Loucy (cell line): Measurements from ENCODE around the gene OR8G5.

ENCODE experiments used
- H2AFZ ChIP-seq: fragments of 200-600 bp; sonication (generic); 2 replicates; pipeline ENCODE4 v1.6.0; 2016; ENCODE audit warnings: antibody characterized with exemption, mild to moderate bottlenecking, low read length, moderate library complexity
- H3F3A ChIP-seq: fragments of 200-600 bp; 2 replicates; pipeline ENCODE4 v1.6.0; 2016; ENCODE audit warnings: antibody characterized with exemption, low read depth, mild to moderate bottlenecking
- H3K27me3 ChIP-seq: fragments of 200-600 bp; sonication (generic); 2 replicates; pipeline ENCODE4 v1.6.1; 2014; ENCODE audit warnings: low read length, mild to moderate bottlenecking; ENCODE audit not compliant: insufficient read depth, poor library complexity, severe bottlenecking
- H3K36me3 ChIP-seq: fragments of 200-600 bp; sonication (generic); 2 replicates; pipeline ENCODE4 v1.6.1; 2016; ENCODE audit warnings: low read length; ENCODE audit not compliant: insufficient read depth
- H3K4me1 ChIP-seq: fragments of 200-600 bp; sonication (generic); 2 replicates; pipeline ENCODE4 v1.5.1; 2014; ENCODE audit warnings: low read length, mild to moderate bottlenecking; ENCODE audit not compliant: insufficient read depth, poor library complexity, severe bottlenecking
- H3K4me2 ChIP-seq: fragments of 200-600 bp; sonication (generic); 2 replicates; pipeline ENCODE4 v1.6.0; 2014; ENCODE audit warnings: antibody characterized with exemption, low read length, low read depth, mild to moderate bottlenecking; ENCODE audit not compliant: poor library complexity, severe bottlenecking
- H3K4me3 ChIP-seq: fragments of 200-600 bp; sonication (generic); 2 replicates; pipeline ENCODE4 v1.5.1; 2014; ENCODE audit warnings: low read length, mild to moderate bottlenecking, mixed read lengths; ENCODE audit not compliant: poor library complexity, severe bottlenecking
- H3K79me2 ChIP-seq: fragments of 200-600 bp; sonication (generic); 2 replicates; pipeline ENCODE4 v1.6.1; 2014; ENCODE audit warnings: low read length; ENCODE audit not compliant: insufficient read depth
- H3K9ac ChIP-seq: fragments of 200-600 bp; sonication (generic); 2 replicates; pipeline ENCODE4 v1.6.0; 2014; ENCODE audit warnings: mild to moderate bottlenecking, low read depth, low read length, moderate library complexity; ENCODE audit not compliant: poor library complexity, severe bottlenecking
- H3K9me2 ChIP-seq: fragments of 200-600 bp; sonication (generic); replicated peaks from 2 replicates; pipeline ENCODE4 v1.6.1; 2016; ENCODE audit warnings: low read depth, low read length, mixed read lengths
- H3K9me3 ChIP-seq: fragments of 200-600 bp; sonication (generic); 2 replicates; pipeline ENCODE4 v1.6.1; 2014; ENCODE audit warnings: mild to moderate bottlenecking, antibody characterized with exemption, low read length, low read depth; ENCODE audit not compliant: insufficient read depth
- H4K20me1 ChIP-seq: fragments of 200-600 bp; sonication (generic); 2 replicates; pipeline ENCODE4 v1.6.0; 2014; ENCODE audit warnings: antibody characterized with exemption, low read length, mild to moderate bottlenecking; ENCODE audit not compliant: insufficient read depth, poor library complexity, severe bottlenecking
- CTCF ChIP-seq: fragments of 200-600 bp; sonication (generic); conservative IDR thresholded peaks from 2 replicates; pipeline ENCODE4 v1.5.1; 2014; ENCODE audit warnings: mild to moderate bottlenecking, antibody characterized with exemption, low read length
- EZH2phosphoT487 ChIP-seq: fragments of 200-600 bp; IDR thresholded peaks from 2 replicates; pipeline ENCODE4 v1.6.1; 2018; ENCODE audit warnings: antibody characterized with exemption, mild to moderate bottlenecking, moderate library complexity, borderline replicate concordance

The OR8G5 gene

GRCh38 chr11:124311269-124311668 lies 55.1 kb downstream of the OR8G5 start:
- Histone ChIP-seq H3K9me3 (no peaks in the 10 kb centered on the region), H3K4me3 (no peak overlapping the region), H3K79me2 (no peaks in the 10 kb centered on the region), H4K20me1 (no peaks in the 10 kb centered on the region), H3K9me2 (no peaks in the 10 kb centered on the region), H3K27me3 (no peaks in the 10 kb centered on the region), H3F3A (no peaks in the 10 kb centered on the region), H3K4me2 (no peak overlapping the region), H3K36me3 (no peaks in the 10 kb centered on the region), H2AFZ (no peak overlapping the region), H3K4me1 (no peaks in the 10 kb centered on the region), H3K9ac (no peak overlapping the region)
- TF ChIP-seq CTCF (no peak), EZH2phosphoT487 (no peak)

- Histone ChIP-seq H3K79me2 (no peaks in the 10 kb centered on the region), H3K4me1 (no peaks in the 10 kb centered on the region), H3F3A (no peaks in the 10 kb centered on the region), H3K9ac (no peak overlapping the region), H3K4me2 (no peak overlapping the region), H3K9me2 (no peaks in the 10 kb centered on the region), H3K36me3 (no peaks in the 10 kb centered on the region), H3K9me3 (no peaks in the 10 kb centered on the region), H3K27me3 (no peaks in the 10 kb centered on the region), H4K20me1 (no peaks in the 10 kb centered on the region), H3K4me3 (no peak overlapping the region), H2AFZ (no peak overlapping the region)
- TF ChIP-seq CTCF = no peak
- no peak for TF ChIP-seq EZH2phosphoT487
Observed at GRCh38 chr11:124311670-124312069, 55.5 kb downstream of the OR8G5 start.

GRCh38 chr11:124313131-124313530 lies 57.0 kb downstream of the OR8G5 start:
- no peaks in the 10 kb centered on the region for H3F3A ChIP-seq
- no peaks in the 10 kb centered on the region for H3K9me3 ChIP-seq
- no peaks in the 10 kb centered on the region for H3K36me3 ChIP-seq
- no peaks in the 10 kb centered on the region for H4K20me1 ChIP-seq
- H3K4me2 ChIP-seq = no peak overlapping the region
- no peak overlapping the region for H3K4me3 ChIP-seq
- no peaks in the 10 kb centered on the region for H3K9me2 ChIP-seq
- no peaks in the 10 kb centered on the region for H3K27me3 ChIP-seq
- no peak overlapping the region for H3K9ac ChIP-seq
- H2AFZ ChIP-seq = no peak overlapping the region
- H3K79me2 ChIP-seq = no peaks in the 10 kb centered on the region
- TF ChIP-seq EZH2phosphoT487 = no peak
- TF ChIP-seq CTCF = no peak
- no peaks in the 10 kb centered on the region for H3K4me1 ChIP-seq
